Activated gamma-delta T cell (primary cell): ENCODE measurements around the gene PWP1.

Experiments
- DNase-seq: peaks from one replicate; lab custom pipeline; 2025; lab: John Stamatoyannopoulos, UW
- total RNA-seq, 2 donors: gene quantifications; one replicate each; lab custom pipeline; 2026; lab: John Stamatoyannopoulos, UW

PWP1 gene
- 68.1 to 70.7 reads per million in 2 donors for total RNA-seq

GRCh38 chr12:107685360-107686248 lies at the start of gene PWP1:
Gene PWP1 (plus strand): TSS chr12:107685799. CDS start chr12:107685900, 101 bp downstream.
- DNase-seq = peak; percentile 81

GRCh38 chr12:107641154-107641553 lies 44.4 kb upstream of the PWP1 start:
- DNase-seq = no peak

- DNase-seq = no peak
Observed at GRCh38 chr12:107642240-107642639, 43.4 kb upstream of the PWP1 start.

- DNase-seq = no peak
Observed at GRCh38 chr12:107645630-107646333, 39.8 kb upstream of the PWP1 start.

GRCh38 chr12:107646436-107646835 lies 39.2 kb upstream of the PWP1 start:
- no peak for DNase-seq

- no peak for DNase-seq
Observed at GRCh38 chr12:107649661-107650061, 35.9 kb upstream of the PWP1 start.

GRCh38 chr12:107650977-107651376 lies 34.6 kb upstream of the PWP1 start:
- no peak for DNase-seq

- no peak for DNase-seq
Observed at GRCh38 chr12:107651571-107652449, 33.8 kb upstream of the PWP1 start.

- no peak for DNase-seq
Observed at GRCh38 chr12:107653519-107653918, 32.1 kb upstream of the PWP1 start.

- no peak for DNase-seq
Observed at GRCh38 chr12:107654873-107655272, 30.7 kb upstream of the PWP1 start.

GRCh38 chr12:107655281-107656065 lies 30.1 kb upstream of the PWP1 start:
- no peak for DNase-seq

GRCh38 chr12:107656302-107656701 lies 29.3 kb upstream of the PWP1 start:
- DNase-seq = no peak

GRCh38 chr12:107657133-107657532 lies 28.5 kb upstream of the PWP1 start:
- DNase-seq = no peak

GRCh38 chr12:107657621-107658020 lies 28.0 kb upstream of the PWP1 start:
- no peak for DNase-seq

- DNase-seq = no peak
Observed at GRCh38 chr12:107660235-107660634, 25.4 kb upstream of the PWP1 start.

- DNase-seq = no peak
Observed at GRCh38 chr12:107660861-107661415, 24.7 kb upstream of the PWP1 start.

GRCh38 chr12:107661830-107662229 lies 23.8 kb upstream of the PWP1 start:
- no peak for DNase-seq

- no peak for DNase-seq
Observed at GRCh38 chr12:107662484-107662883, 23.1 kb upstream of the PWP1 start.

GRCh38 chr12:107663277-107663676 lies 22.3 kb upstream of the PWP1 start:
- DNase-seq = no peak

GRCh38 chr12:107666009-107666408 lies 19.6 kb upstream of the PWP1 start:
- no peak for DNase-seq

GRCh38 chr12:107667464-107667863 lies 18.1 kb upstream of the PWP1 start:
- no peak for DNase-seq
